ENCODE results near the gene SLC35F3.

The SLC35F3 gene

DNA sequence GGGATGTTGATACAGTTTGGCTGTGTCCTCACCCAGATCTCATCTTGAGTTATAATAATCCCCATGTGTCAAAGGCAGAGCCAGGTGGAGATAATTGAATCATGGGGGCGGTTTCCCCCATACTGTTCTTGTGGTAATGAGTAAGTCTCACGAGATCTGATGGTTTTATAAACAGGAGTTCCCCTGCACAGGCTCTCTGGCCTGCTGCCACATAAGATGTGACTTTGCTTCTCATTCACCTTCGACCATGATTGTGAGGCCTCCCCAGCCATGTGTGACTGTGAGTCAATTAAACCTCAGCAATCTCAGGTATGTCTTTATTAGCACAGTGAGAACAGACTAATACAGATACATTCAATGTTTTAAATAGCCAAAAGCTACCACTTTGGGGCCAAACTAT lies 41.1 kb downstream of the SLC35F3 start:
- Histone ChIP-seq H4K20me1 (ENCODE audit: control insufficient read depth, insufficient read depth, low read depth, low read length) (no peaks in the 10 kb centered on the region), H3K4me2 (ENCODE audit: low read length) (no peak overlapping the region), H3K27me3 (ENCODE audit: control insufficient read depth, low read length) (no peaks in the 10 kb centered on the region), H3K4me3 (ENCODE audit: low read length) (no peak overlapping the region), H3K27ac (ENCODE audit: low read depth, low read length) (no peak overlapping the region), H3K9me2 (replicated peaks; ENCODE audit: control insufficient read depth, low read length) (no peaks in the 10 kb centered on the region), H3K4me1 (ENCODE audit: control insufficient read depth, low read length) (no peaks in the 10 kb centered on the region), H3K9me3 (ENCODE audit: control insufficient read depth, insufficient read depth, low read length) (no peaks in the 10 kb centered on the region), H3K36me3 (ENCODE audit: control insufficient read depth, low read length) (no peaks in the 10 kb centered on the region), H3K79me2 (ENCODE audit: control insufficient read depth, low read length) (no peaks in the 10 kb centered on the region), H3F3A (ENCODE audit: control insufficient read depth, insufficient read depth) (no peaks in the 10 kb centered on the region)
- no peak for TF ChIP-seq EZH2phosphoT487 (IDR thresholded peaks at IDR 0.05; ENCODE audit: borderline replicate concordance, low read length)

DNA sequence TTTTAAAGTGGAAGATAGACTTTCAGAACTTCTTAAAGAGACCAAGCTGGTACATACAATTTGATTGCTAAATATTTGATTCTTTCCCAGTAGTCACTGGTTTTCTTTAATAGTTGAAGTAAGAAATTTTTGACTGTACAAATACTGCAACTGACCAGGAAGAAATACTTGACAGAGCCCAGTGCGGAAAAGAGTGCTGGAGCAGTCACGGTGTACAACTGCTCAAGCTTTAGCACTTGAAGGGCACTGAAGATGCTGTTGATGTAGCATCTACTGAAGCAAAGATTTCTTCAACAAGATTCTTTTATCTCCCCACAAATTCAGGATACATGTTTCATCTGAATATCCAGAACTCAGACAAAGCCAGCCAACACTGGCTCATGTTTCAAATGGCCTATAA lies 41.5 kb downstream of the SLC35F3 start:
- no peak overlapping the region for H3K4me2 ChIP-seq (ENCODE audit: low read length)
- no peaks in the 10 kb centered on the region for H4K20me1 ChIP-seq (ENCODE audit: control insufficient read depth, insufficient read depth, low read depth, low read length)
- H3K4me1 ChIP-seq (ENCODE audit: control insufficient read depth, low read length), result no peaks in the 10 kb centered on the region
- no peaks in the 10 kb centered on the region for H3K9me3 ChIP-seq (ENCODE audit: control insufficient read depth, insufficient read depth, low read length)
- no peaks in the 10 kb centered on the region for H3K36me3 ChIP-seq (ENCODE audit: control insufficient read depth, low read length)
- no peak overlapping the region for H3K27ac ChIP-seq (ENCODE audit: low read depth, low read length)
- no peaks in the 10 kb centered on the region for H3K27me3 ChIP-seq (ENCODE audit: control insufficient read depth, low read length)
- no peaks in the 10 kb centered on the region for H3K79me2 ChIP-seq (ENCODE audit: control insufficient read depth, low read length)
- no peaks in the 10 kb centered on the region for H3K9me2 ChIP-seq (replicated peaks; ENCODE audit: control insufficient read depth, low read length)
- H3K4me3 ChIP-seq (ENCODE audit: low read length), result no peak overlapping the region
- TF ChIP-seq EZH2phosphoT487 (IDR thresholded peaks at IDR 0.05; ENCODE audit: borderline replicate concordance, low read length), result no peak
- TF ChIP-seq, protein P1, sequence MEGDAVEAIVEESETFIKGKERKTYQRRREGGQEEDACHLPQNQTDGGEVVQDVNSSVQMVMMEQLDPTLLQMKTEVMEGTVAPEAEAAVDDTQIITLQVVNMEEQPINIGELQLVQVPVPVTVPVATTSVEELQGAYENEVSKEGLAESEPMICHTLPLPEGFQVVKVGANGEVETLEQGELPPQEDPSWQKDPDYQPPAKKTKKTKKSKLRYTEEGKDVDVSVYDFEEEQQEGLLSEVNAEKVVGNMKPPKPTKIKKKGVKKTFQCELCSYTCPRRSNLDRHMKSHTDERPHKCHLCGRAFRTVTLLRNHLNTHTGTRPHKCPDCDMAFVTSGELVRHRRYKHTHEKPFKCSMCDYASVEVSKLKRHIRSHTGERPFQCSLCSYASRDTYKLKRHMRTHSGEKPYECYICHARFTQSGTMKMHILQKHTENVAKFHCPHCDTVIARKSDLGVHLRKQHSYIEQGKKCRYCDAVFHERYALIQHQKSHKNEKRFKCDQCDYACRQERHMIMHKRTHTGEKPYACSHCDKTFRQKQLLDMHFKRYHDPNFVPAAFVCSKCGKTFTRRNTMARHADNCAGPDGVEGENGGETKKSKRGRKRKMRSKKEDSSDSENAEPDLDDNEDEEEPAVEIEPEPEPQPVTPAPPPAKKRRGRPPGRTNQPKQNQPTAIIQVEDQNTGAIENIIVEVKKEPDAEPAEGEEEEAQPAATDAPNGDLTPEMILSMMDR (IDR thresholded peaks at IDR 0.05; ENCODE audit: low read depth, low read length, poor library complexity, severe bottlenecking), result no peak
- no peaks in the 10 kb centered on the region for H3F3A ChIP-seq (ENCODE audit: control insufficient read depth, insufficient read depth)

DNA sequence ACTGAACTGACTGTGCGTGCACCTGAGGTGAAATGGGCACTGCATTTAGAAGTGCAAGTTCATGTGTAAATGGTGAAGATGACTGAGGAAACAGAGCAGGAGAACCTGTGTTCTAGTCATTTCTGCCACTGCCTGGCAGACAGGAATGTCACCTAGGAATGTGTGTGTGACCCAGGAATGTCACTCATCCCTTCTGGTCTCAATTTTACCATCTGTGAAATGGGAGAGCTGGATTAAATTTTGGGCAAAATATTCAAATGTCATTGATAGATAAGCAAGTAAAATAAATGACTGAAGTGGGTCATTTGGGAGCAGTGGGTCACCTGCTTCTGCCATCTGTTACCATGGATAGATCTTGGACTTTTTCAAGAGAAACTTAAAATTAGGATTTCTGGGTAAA lies 42.2 kb downstream of the SLC35F3 start:
- Histone ChIP-seq H3K9me3 (ENCODE audit: control insufficient read depth, insufficient read depth, low read length) (no peaks in the 10 kb centered on the region), H3K4me3 (ENCODE audit: low read length) (no peak overlapping the region), H3K27me3 (ENCODE audit: control insufficient read depth, low read length) (no peaks in the 10 kb centered on the region), H4K20me1 (ENCODE audit: control insufficient read depth, insufficient read depth, low read depth, low read length) (no peaks in the 10 kb centered on the region), H3K79me2 (ENCODE audit: control insufficient read depth, low read length) (no peaks in the 10 kb centered on the region), H3F3A (ENCODE audit: control insufficient read depth, insufficient read depth) (no peaks in the 10 kb centered on the region), H3K27ac (ENCODE audit: low read depth, low read length) (no peak overlapping the region), H3K36me3 (ENCODE audit: control insufficient read depth, low read length) (no peaks in the 10 kb centered on the region), H3K4me2 (ENCODE audit: low read length) (no peak overlapping the region), H3K9me2 (replicated peaks; ENCODE audit: control insufficient read depth, low read length) (no peaks in the 10 kb centered on the region), H3K4me1 (ENCODE audit: control insufficient read depth, low read length) (no peaks in the 10 kb centered on the region)
- TF ChIP-seq, protein P1 (IDR thresholded peaks at IDR 0.05; ENCODE audit: low read depth, low read length, poor library complexity, severe bottlenecking), result no peak
- TF ChIP-seq EZH2phosphoT487 (IDR thresholded peaks at IDR 0.05; ENCODE audit: borderline replicate concordance, low read length), result no peak

DNA sequence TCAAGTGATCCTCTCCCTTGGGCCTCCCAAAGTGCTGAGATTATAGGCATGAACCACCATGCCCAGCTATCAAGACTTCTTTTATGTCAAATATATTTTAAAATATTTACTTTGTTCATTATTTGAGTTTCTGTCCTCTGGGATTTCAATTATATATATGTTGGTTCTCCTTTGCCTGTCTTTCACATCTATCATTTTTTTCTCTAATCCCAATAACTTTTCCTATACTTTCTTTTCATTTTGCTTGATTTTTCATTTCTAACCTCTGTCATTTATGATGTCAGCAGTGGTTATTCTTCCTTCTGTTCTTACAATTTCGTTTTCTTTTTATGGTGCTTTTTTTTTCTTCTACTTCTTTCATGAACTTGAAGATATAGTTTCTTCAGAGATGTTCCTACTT lies 47.3 kb downstream of the SLC35F3 start:
- H3K4me1 ChIP-seq (ENCODE audit: control insufficient read depth, low read length), result no peaks in the 10 kb centered on the region
- H3K79me2 ChIP-seq (ENCODE audit: control insufficient read depth, low read length), result no peaks in the 10 kb centered on the region
- H3K4me2 ChIP-seq (ENCODE audit: low read length), result no peak overlapping the region
- no peaks in the 10 kb centered on the region for H4K20me1 ChIP-seq (ENCODE audit: control insufficient read depth, insufficient read depth, low read depth, low read length)
- no peak overlapping the region for H3K27ac ChIP-seq (ENCODE audit: low read depth, low read length)
- H3K27me3 ChIP-seq (ENCODE audit: control insufficient read depth, low read length), result no peaks in the 10 kb centered on the region
- no peaks in the 10 kb centered on the region for H3F3A ChIP-seq (ENCODE audit: control insufficient read depth, insufficient read depth)
- H3K36me3 ChIP-seq (ENCODE audit: control insufficient read depth, low read length), result no peaks in the 10 kb centered on the region
- no peak for TF ChIP-seq EZH2phosphoT487 (IDR thresholded peaks at IDR 0.05; ENCODE audit: borderline replicate concordance, low read length)
- TF ChIP-seq, protein P1 (IDR thresholded peaks at IDR 0.05; ENCODE audit: low read depth, low read length, poor library complexity, severe bottlenecking), result no peak
- no peaks in the 10 kb centered on the region for H3K9me3 ChIP-seq (ENCODE audit: control insufficient read depth, insufficient read depth, low read length)
- H3K4me3 ChIP-seq (ENCODE audit: low read length), result no peak overlapping the region
- no peaks in the 10 kb centered on the region for H3K9me2 ChIP-seq (replicated peaks; ENCODE audit: control insufficient read depth, low read length)
